AG04449 (cell line): ENCODE measurements around the gene CRLF2.
"Not testable (repeated sequence)": the region's sequence is repeated elsewhere in the genome, so short reads cannot be mapped to it uniquely, and the experiment has no call there.

Source experiments
- CTCF ChIA-PET: fragments of 350-600 bp; formaldehyde crosslinking; extraction: SDS; loops from one replicate; lab custom pipeline; 2021; ENCODE audit warnings: antibody characterized with exemption; lab: Yijun Ruan, JAX
- POLR2A ChIA-PET: fragments of 400-600, 350-600 bp; formaldehyde crosslinking; extraction: SDS; loops from one replicate; lab custom pipeline; 2020; ENCODE audit warnings: antibody characterized with exemption, inconsistent platforms; lab: Yijun Ruan, JAX
- DNase-seq: peaks from one replicate; pipeline ENCODE4 v3.0.0-alpha.2; 2010; ENCODE audit warnings: low read depth, low spot score
- H3K4me3 ChIP-seq: 2 replicates; pipeline ENCODE4 v1.5.1; 2011; ENCODE audit warnings: low read depth, mild to moderate bottlenecking, control low read depth, low read length
- TF ChIP-seq, protein P1 (sequence below): IDR thresholded peaks from one replicate; pipeline ENCODE4 v1.5.1; 2011; ENCODE audit warnings: mild to moderate bottlenecking, moderate library complexity, low read length, control low read depth, inconsistent platforms; ENCODE audit not compliant: insufficient read depth; ENCODE audit errors: missing control alignments

Gene CRLF2

GRCh38 chrX:1162119-1162916, 50.1 kb downstream of the CRLF2 start:
- no peak overlapping the region for H3K4me3 ChIP-seq
- TF ChIP-seq, protein P1, sequence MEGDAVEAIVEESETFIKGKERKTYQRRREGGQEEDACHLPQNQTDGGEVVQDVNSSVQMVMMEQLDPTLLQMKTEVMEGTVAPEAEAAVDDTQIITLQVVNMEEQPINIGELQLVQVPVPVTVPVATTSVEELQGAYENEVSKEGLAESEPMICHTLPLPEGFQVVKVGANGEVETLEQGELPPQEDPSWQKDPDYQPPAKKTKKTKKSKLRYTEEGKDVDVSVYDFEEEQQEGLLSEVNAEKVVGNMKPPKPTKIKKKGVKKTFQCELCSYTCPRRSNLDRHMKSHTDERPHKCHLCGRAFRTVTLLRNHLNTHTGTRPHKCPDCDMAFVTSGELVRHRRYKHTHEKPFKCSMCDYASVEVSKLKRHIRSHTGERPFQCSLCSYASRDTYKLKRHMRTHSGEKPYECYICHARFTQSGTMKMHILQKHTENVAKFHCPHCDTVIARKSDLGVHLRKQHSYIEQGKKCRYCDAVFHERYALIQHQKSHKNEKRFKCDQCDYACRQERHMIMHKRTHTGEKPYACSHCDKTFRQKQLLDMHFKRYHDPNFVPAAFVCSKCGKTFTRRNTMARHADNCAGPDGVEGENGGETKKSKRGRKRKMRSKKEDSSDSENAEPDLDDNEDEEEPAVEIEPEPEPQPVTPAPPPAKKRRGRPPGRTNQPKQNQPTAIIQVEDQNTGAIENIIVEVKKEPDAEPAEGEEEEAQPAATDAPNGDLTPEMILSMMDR = no peak
- CTCF ChIA-PET = no interaction called here
- POLR2A ChIA-PET = no interaction called here
- no peak for DNase-seq

GRCh38 chrX:1159548-1159947, 52.9 kb downstream of the CRLF2 start:
- TF ChIP-seq, protein P1 = no peak
- POLR2A ChIA-PET = no interaction called here
- CTCF ChIA-PET = no interaction called here
- no peak overlapping the region for H3K4me3 ChIP-seq
- DNase-seq = no peak

DNA sequence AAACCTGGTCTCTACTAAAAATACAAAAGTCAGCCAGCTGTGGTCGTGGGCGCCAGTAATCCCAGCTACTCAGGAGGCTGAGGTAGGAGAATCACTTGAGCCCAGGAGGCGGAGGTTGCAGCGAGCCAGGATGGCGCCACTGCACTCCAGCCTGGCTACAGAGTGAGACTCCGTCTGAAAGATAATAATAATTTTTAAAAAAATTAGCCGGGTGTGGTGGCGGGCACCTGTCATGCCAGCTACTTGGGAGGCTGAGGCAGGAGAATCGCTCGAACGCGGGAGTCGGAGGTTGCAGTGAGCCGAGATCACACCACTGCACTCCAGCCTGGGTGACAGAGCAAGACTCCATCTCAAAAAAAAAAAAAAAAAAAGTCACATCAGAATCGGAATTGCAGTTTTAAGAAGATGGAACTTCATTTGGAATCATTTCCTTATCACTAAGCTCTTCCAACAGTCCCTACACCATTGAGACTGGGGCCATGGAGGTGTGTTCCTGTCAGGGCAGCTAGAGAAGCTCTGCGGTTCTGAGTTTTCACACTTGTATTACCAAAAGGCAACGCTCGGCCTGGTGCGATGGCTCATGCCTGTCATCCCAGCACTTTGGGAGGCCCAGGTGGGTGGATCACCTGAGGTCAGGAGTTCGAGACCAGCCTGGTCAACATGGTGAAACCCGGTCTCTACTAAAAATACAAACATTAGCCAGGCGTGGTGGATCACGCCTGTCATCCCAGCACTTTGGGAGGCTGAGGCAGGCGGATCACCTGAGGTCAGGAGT, 55.6 kb downstream of the CRLF2 start:
- POLR2A ChIA-PET, DNase-seq, H3K4me3 ChIP-seq, CTCF ChIA-PET: not testable (repeated sequence)

DNA sequence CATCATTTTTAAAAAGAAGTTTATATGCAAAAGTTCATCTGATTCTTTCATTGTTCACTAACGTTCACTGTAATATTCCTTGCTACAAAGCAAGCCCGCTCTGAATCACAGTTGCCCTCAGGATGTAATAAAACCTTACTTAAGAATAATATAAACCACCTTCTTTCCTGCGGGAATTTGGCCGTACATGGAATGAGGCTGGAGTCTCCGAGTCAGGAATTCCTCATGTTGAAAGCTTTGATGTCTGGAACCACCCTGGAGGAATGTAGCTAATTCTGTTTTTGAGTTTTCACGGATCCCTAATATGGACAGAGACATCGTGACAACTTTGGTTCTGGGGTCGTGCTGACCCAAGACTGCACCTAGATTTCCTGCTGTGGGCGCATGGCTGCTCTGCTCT, 58.5 kb downstream of the CRLF2 start:
- CTCF ChIA-PET = no interaction called here
- POLR2A ChIA-PET = no interaction called here
- TF ChIP-seq, protein P1 = no peak
- no peak overlapping the region for H3K4me3 ChIP-seq
- no peak for DNase-seq

GRCh38 chrX:1152090-1152489, 60.4 kb downstream of the CRLF2 start:
- TF ChIP-seq, protein P1 = no peak
- ChIA-PET POLR2A (no interaction called here), CTCF (no interaction called here)
- no peak for DNase-seq
- H3K4me3 ChIP-seq = no peak overlapping the region

DNA sequence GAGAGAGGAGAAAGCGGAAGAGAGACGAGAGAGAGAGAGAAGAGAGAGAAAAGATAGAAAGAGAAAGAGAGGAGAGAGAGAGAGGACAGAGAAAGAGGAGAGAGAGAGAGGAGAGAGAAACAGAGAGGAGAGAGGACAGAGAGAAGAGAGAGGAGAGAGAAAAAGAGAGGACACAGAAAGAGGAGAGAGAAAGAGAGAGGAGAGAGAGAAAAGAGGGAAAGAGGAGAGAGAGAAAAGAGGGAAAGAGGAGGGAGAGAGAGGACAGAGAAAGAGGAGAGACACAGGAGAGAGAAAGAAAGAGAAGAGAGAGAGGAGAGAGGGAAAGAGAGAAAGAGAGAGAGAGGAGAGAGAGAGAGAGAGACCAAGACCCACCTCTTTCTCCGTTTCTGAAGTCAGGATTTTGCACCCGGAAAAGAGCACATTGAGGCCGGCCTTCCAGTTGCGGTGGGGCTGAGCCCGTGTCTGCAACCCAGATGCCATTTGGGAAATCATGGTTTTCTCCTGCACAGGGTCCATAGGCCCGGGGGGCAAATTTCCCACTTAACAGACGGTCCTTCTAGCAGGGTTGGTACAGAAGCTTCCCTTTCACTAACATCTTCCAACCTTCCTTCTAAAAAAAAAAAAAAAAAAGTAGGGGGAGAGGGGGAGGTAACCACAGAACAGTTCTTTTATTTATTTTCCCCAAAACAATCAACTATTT, 60.9 kb downstream of the CRLF2 start:
- no peak overlapping the region for H3K4me3 ChIP-seq
- ChIA-PET POLR2A (no interaction called here), CTCF (no interaction called here)
- no peak for DNase-seq
- TF ChIP-seq, protein P1 = no peak
